HepG2 (cell line): ENCODE measurements around the gene KCNH1.

ENCODE experiments used
- CBX2 ChIP-seq, 2 experiments: fragments of 200-600 bp in 1 of 2; sonication (generic); formaldehyde crosslinking in 1 of 2; IDR thresholded peaks; 2 replicates each; pipeline versions ENCODE4 v1.7.0 to v1.8.1; 2018 to 2022; ENCODE audit warnings: low read depth in 2 of 2, low read length in 1 of 2, mild to moderate bottlenecking in 1 of 2, missing genetic modification reagents in 1 of 2
- EP300 ChIP-seq, 3 experiments: sonication (generic) in 1 of 3; formaldehyde crosslinking in 1 of 3; IDR thresholded peaks; 2 replicates each; pipeline versions ENCODE4 v1.5.1 to v1.6.1; 2011 to 2020; ENCODE audit warnings: low read depth in 2 of 3, low read length in 2 of 3, borderline replicate concordance in 1 of 3, improper control_type of control experiment in 1 of 3, mild to moderate bottlenecking in 1 of 3, missing genetic modification reagents in 1 of 3, moderate library complexity in 1 of 3
- ETV6 ChIP-seq: sonication (generic); formaldehyde crosslinking; conservative IDR thresholded peaks from 2 replicates; pipeline ENCODE4 v1.4.0; 2020; ENCODE audit warnings: missing genetic modification reagents
- EZH2 ChIP-seq: conservative IDR thresholded peaks from 2 replicates; pipeline ENCODE4 v1.6.1; 2012; ENCODE audit warnings: mild to moderate bottlenecking, low read depth, low read length, moderate library complexity
- JUND ChIP-seq: sonication (generic); formaldehyde crosslinking; IDR thresholded peaks from 2 replicates; pipeline ENCODE4 v1.8.0; 2022; ENCODE audit warnings: mild to moderate bottlenecking, missing genetic modification reagents
- NFE2L1 ChIP-seq: sonication (generic); formaldehyde crosslinking; IDR thresholded peaks from 2 replicates; pipeline ENCODE4 v1.4.0; 2020; ENCODE audit warnings: missing genetic modification reagents, mild to moderate bottlenecking, borderline replicate concordance
- ZHX1 ChIP-seq: sonication (generic); formaldehyde crosslinking; IDR thresholded peaks from 2 replicates; pipeline ENCODE4 v1.8.1; 2022; ENCODE audit warnings: low read depth, mild to moderate bottlenecking, missing genetic modification reagents
- ZNF747 ChIP-seq: sonication (generic); formaldehyde crosslinking; IDR thresholded peaks from 2 replicates; pipeline ENCODE4 v1.8.1; 2023; ENCODE audit warnings: missing genetic modification reagents, mild to moderate bottlenecking, borderline replicate concordance
- ZNF792 ChIP-seq: IDR thresholded peaks from 2 replicates; pipeline ENCODE4 v1.6.1; 2016
- TF ChIP-seq, protein P1 (sequence below): sonication (generic); formaldehyde crosslinking; IDR thresholded peaks from 2 replicates; pipeline ENCODE4 v1.5.0; 2020; ENCODE audit warnings: mild to moderate bottlenecking, missing genetic modification reagents, moderate library complexity
- TF ChIP-seq, protein P2 (sequence below): sonication (generic); formaldehyde crosslinking; IDR thresholded peaks from 2 replicates; pipeline ENCODE4 v1.4.0; 2020; ENCODE audit warnings: mild to moderate bottlenecking, missing genetic modification reagents

GRCh38 chr1:210800301-210800700, 333.6 kb downstream of the KCNH1 start:
- TF ChIP-seq ZHX1 (CRISPR knock-in tag) = no peak
- no peak for TF ChIP-seq CBX2 (IDR thresholded peaks at IDR 0.05; ENCODE audit: low read depth, low read length)
- no peak for TF ChIP-seq CBX2 (CRISPR knock-in tag; IDR thresholded peaks at IDR 0.05; ENCODE audit: low read depth)
- no peak for TF ChIP-seq ETV6 (CRISPR knock-in tag)
- TF ChIP-seq ZNF747 (CRISPR knock-in tag) = no peak
- TF ChIP-seq, protein P1, sequence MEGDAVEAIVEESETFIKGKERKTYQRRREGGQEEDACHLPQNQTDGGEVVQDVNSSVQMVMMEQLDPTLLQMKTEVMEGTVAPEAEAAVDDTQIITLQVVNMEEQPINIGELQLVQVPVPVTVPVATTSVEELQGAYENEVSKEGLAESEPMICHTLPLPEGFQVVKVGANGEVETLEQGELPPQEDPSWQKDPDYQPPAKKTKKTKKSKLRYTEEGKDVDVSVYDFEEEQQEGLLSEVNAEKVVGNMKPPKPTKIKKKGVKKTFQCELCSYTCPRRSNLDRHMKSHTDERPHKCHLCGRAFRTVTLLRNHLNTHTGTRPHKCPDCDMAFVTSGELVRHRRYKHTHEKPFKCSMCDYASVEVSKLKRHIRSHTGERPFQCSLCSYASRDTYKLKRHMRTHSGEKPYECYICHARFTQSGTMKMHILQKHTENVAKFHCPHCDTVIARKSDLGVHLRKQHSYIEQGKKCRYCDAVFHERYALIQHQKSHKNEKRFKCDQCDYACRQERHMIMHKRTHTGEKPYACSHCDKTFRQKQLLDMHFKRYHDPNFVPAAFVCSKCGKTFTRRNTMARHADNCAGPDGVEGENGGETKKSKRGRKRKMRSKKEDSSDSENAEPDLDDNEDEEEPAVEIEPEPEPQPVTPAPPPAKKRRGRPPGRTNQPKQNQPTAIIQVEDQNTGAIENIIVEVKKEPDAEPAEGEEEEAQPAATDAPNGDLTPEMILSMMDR (CRISPR knock-in tag) = no peak
- no peak for TF ChIP-seq ZNF792 (CRISPR knock-in tag)
- no peak for TF ChIP-seq JUND (CRISPR knock-in tag)
- no peak for TF ChIP-seq EP300 (IDR thresholded peaks at IDR 0.05; ENCODE audit: low read depth in 2 of 2, low read length in 2 of 2)
- TF ChIP-seq EP300 (CRISPR knock-in tag; IDR thresholded peaks at IDR 0.05; ENCODE audit: borderline replicate concordance) = no peak
- no peak for TF ChIP-seq NFE2L1
- TF ChIP-seq, protein P2, sequence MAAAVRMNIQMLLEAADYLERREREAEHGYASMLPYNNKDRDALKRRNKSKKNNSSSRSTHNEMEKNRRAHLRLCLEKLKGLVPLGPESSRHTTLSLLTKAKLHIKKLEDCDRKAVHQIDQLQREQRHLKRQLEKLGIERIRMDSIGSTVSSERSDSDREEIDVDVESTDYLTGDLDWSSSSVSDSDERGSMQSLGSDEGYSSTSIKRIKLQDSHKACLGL (CRISPR knock-in tag) = no peak
- TF ChIP-seq EZH2 = no peak
